GM11168 (cell line): ENCODE data around the gene ZC3H4.

Experiments
- in situ Hi-C: fragments of 300-500 bp; cut with MboI; formaldehyde crosslinking; loops from one replicate; pipeline ENCODE4 v1.12.0; 2022; ENCODE audit warnings: low sequenced_read_pairs; ENCODE audit not compliant: unreplicated experiment

Gene ZC3H4

GRCh38 chr19:47135156-47135555 lies 21.6 kb upstream of the ZC3H4 start:
- in situ Hi-C loops = no loop called here

- in situ Hi-C loops = no loop called here
These were observed 21.0 kb upstream of the ZC3H4 start for GRCh38 chr19:47134545-47134944.

GRCh38 chr19:47133021-47133471 lies 19.5 kb upstream of the ZC3H4 start:
- in situ Hi-C loops = no loop called here

GRCh38 chr19:47132194-47132852 lies 18.7 kb upstream of the ZC3H4 start:
- in situ Hi-C loops = no loop called here

- in situ Hi-C loops = no loop called here
These were observed 17.1 kb upstream of the ZC3H4 start, which contains the start of gene SAE1 for GRCh38 chr19:47130589-47131227. TSS of gene SAE1 (plus strand) at chr19:47130835. CDS start at chr19:47130931, 96 bp downstream.

- in situ Hi-C loops = no loop called here
These were observed 16.6 kb upstream of the ZC3H4 start for GRCh38 chr19:47130120-47130588.

GRCh38 chr19:47129579-47129978 lies 16.0 kb upstream of the ZC3H4 start:
- in situ Hi-C loops = loop anchor here (5.0 kb wide), 1 partner anchor 52 kb away; no protein-coding TSS in a partner anchor

GRCh38 chr19:47125669-47125938 lies 12.0 kb upstream of the ZC3H4 start:
- in situ Hi-C loops = loop anchor here (5.0 kb wide), 1 partner anchor 48 kb away; no protein-coding TSS in a partner anchor

GRCh38 chr19:47124937-47125668 lies 11.5 kb upstream of the ZC3H4 start:
- in situ Hi-C loops = loop anchor here (5.0 kb wide), 1 partner anchor 48 kb away; no protein-coding TSS in a partner anchor

- in situ Hi-C loops = no loop called here
These were observed 9.8 kb upstream of the ZC3H4 start for GRCh38 chr19:47123406-47123805.

- in situ Hi-C loops = no loop called here
These were observed 9.1 kb upstream of the ZC3H4 start for GRCh38 chr19:47122359-47123335.

GRCh38 chr19:47120470-47121067 lies 7.0 kb upstream of the ZC3H4 start:
- in situ Hi-C loops = no loop called here

- in situ Hi-C loops = no loop called here
These were observed 475 bp upstream of the ZC3H4 start for GRCh38 chr19:47113850-47114651.

- in situ Hi-C loops = no loop called here
These were observed 1.2 kb downstream of the ZC3H4 start for GRCh38 chr19:47112166-47112996.

- in situ Hi-C loops = no loop called here
These were observed 1.9 kb downstream of the ZC3H4 start for GRCh38 chr19:47111682-47112165.

- in situ Hi-C loops = no loop called here
These were observed 2.5 kb downstream of the ZC3H4 start for GRCh38 chr19:47111006-47111621.

GRCh38 chr19:47110521-47111005 lies 3.0 kb downstream of the ZC3H4 start:
- in situ Hi-C loops = no loop called here
